ENCODE results near the gene NRIP3.
A peak's percentile ranks its signal among the peaks of the same experiment; 100 is the strongest.

The NRIP3 gene

GRCh38 chr11:8933931-8934330 is 69.9 kb downstream of the NRIP3 start:
- TF ChIP-seq CTCF (conservative IDR thresholded peaks at IDR 0.05; ENCODE audit: low read depth, low read length) = peak; percentile 10
- no peak for DNase-seq (ENCODE audit: low read depth)
- no peak overlapping the region for H3K4me3 ChIP-seq (ENCODE audit: low read length)

GRCh38 chr11:8932564-8933180 is 71.1 kb downstream of the NRIP3 start, which contains the start of gene C11orf16:
Gene C11orf16, minus strand, starts transcription at chr11:8932947. Its CDS starts 639 bp downstream, at chr11:8932308.
- DNase-seq (ENCODE audit: low read depth) = no peak
- TF ChIP-seq CTCF (conservative IDR thresholded peaks at IDR 0.05; ENCODE audit: low read depth, low read length) = no peak
- H3K4me3 ChIP-seq (ENCODE audit: low read length) = no peak within 1 kb of the TSS
